ENCODE measurements around the gene INSC. TPM values are rescaled to one million over a fixed set of nuclear protein-coding genes. Genes with fewer than 3 reads are reported as not detected.

INSC gene
- polyA plus RNA-seq, 3 donors = not detected

- Mint-ChIP-seq H3K4me3 (no peak overlapping the region), H3K9me3 (peaks cover 0 to 3% (median 2%) of the 10 kb centered on the region in 7 donors), H3K4me1 (peaks cover 4% of the 10 kb centered on the region), H3K36me3 (no peaks in the 10 kb centered on the region), H3K27me3 (ENCODE audit: low read depth in 3 of 3) (peaks cover 2 to 4% (median 4%) of the 10 kb centered on the region in 3 donors), H3K27ac (no peak overlapping the region)
- Histone ChIP-seq H2AFZ (ENCODE audit: insufficient read depth, low read depth, low read length, poor library complexity, severe bottlenecking) (no peak overlapping the region), H3K36me3 (replicated peaks in 1 of 2; ENCODE audit: control insufficient read depth in 1 of 2, insufficient read depth in 2 of 2, low read length in 2 of 2) (no peaks in the 10 kb centered on the region), H3K4me1 (ENCODE audit: control insufficient read depth in 1 of 2, insufficient read depth in 2 of 2, low read length in 2 of 2) (no peaks in the 10 kb centered on the region), H3K79me2 (ENCODE audit: insufficient read depth, low read length) (no peaks in the 10 kb centered on the region), H4K20me1 (ENCODE audit: insufficient read depth, low read length) (no peaks in the 10 kb centered on the region), H3K9ac (ENCODE audit: insufficient read depth, low read length, poor library complexity, severe bottlenecking) (no peak overlapping the region), H3K4me2 (replicated peaks; ENCODE audit: extremely low read depth, low read length, poor library complexity, severe bottlenecking) (no peak overlapping the region), H3K27ac (ENCODE audit: low read depth in 1 of 2, low read length in 2 of 2) (no peak overlapping the region), H3K27me3 (ENCODE audit: control insufficient read depth in 2 of 2, insufficient read depth in 2 of 2, low read length in 2 of 2) (no peaks in the 10 kb centered on the region), H3K4me3 (replicated peaks in 1 of 3; ENCODE audit: low read depth in 2 of 3, low read length in 3 of 3) (no peak overlapping the region), H3K9me3 (replicated peaks in 1 of 2; ENCODE audit: control insufficient read depth in 1 of 2, insufficient read depth in 1 of 2, low read length in 2 of 2) (no peaks in the 10 kb centered on the region)
- DNase-seq = no peak
- WGBS (ENCODE audit: insufficient coverage) = 100% methylated on average over 1 of the region's 1 CpG
- intact Hi-C loops (cut with micrococcal nuclease) = no loop called here
- TF ChIP-seq CTCF (IDR thresholded peaks at IDR 0.05) = no peak
Measured at GRCh38 chr11:15091625-15092024, 23.1 kb upstream of the INSC start.

- TF ChIP-seq CTCF (IDR thresholded peaks at IDR 0.05) = no peak
- WGBS (ENCODE audit: insufficient coverage) = 36% methylated on average over 1 of the region's 2 CpGs
- Histone ChIP-seq H3K9me3 (replicated peaks in 1 of 2; ENCODE audit: control insufficient read depth in 1 of 2, insufficient read depth in 1 of 2, low read length in 2 of 2) (no peaks in the 10 kb centered on the region), H2AFZ (ENCODE audit: insufficient read depth, low read depth, low read length, poor library complexity, severe bottlenecking) (no peak overlapping the region), H3K4me3 (replicated peaks in 1 of 3; ENCODE audit: low read depth in 2 of 3, low read length in 3 of 3) (no peak overlapping the region), H3K4me2 (replicated peaks; ENCODE audit: extremely low read depth, low read length, poor library complexity, severe bottlenecking) (no peak overlapping the region), H3K9ac (ENCODE audit: insufficient read depth, low read length, poor library complexity, severe bottlenecking) (no peak overlapping the region), H3K27ac (ENCODE audit: low read depth in 1 of 2, low read length in 2 of 2) (no peak overlapping the region), H3K27me3 (ENCODE audit: control insufficient read depth in 2 of 2, insufficient read depth in 2 of 2, low read length in 2 of 2) (no peaks in the 10 kb centered on the region), H3K79me2 (ENCODE audit: insufficient read depth, low read length) (no peaks in the 10 kb centered on the region), H3K36me3 (replicated peaks in 1 of 2; ENCODE audit: control insufficient read depth in 1 of 2, insufficient read depth in 2 of 2, low read length in 2 of 2) (no peaks in the 10 kb centered on the region), H3K4me1 (ENCODE audit: control insufficient read depth in 1 of 2, insufficient read depth in 2 of 2, low read length in 2 of 2) (no peaks in the 10 kb centered on the region), H4K20me1 (ENCODE audit: insufficient read depth, low read length) (no peaks in the 10 kb centered on the region)
- peaks cover 0 to 4% (median 3%) of the 10 kb centered on the region in 3 donors for H3K27me3 Mint-ChIP-seq (ENCODE audit: low read depth in 3 of 3)
- peaks cover 4% of the 10 kb centered on the region for H3K4me1 Mint-ChIP-seq
- DNase-seq = no peak
- H3K9me3 Mint-ChIP-seq = peaks cover 0 to 5% (median 2%) of the 10 kb centered on the region in 7 donors
- intact Hi-C loops (cut with micrococcal nuclease) = no loop called here
- H3K36me3 Mint-ChIP-seq = no peaks in the 10 kb centered on the region
- H3K4me3 Mint-ChIP-seq = no peak overlapping the region
- H3K27ac Mint-ChIP-seq = no peak overlapping the region
Measured at GRCh38 chr11:15093432-15093831, 21.3 kb upstream of the INSC start.

All from CD14-positive monocyte (primary cell).